ENCODE measurements around the gene SHBG. TPM values are rescaled to one million over a fixed set of nuclear protein-coding genes. Genes with fewer than 3 reads are reported as not detected.
A peak's percentile ranks its signal among the peaks of the same experiment; 100 is the strongest.

The SHBG gene
- polyA plus RNA-seq, 1 donor (not counting 4 experiments of a cell fraction or from before 2014, with no cell fraction given), result 0.14 TPM

DNA sequence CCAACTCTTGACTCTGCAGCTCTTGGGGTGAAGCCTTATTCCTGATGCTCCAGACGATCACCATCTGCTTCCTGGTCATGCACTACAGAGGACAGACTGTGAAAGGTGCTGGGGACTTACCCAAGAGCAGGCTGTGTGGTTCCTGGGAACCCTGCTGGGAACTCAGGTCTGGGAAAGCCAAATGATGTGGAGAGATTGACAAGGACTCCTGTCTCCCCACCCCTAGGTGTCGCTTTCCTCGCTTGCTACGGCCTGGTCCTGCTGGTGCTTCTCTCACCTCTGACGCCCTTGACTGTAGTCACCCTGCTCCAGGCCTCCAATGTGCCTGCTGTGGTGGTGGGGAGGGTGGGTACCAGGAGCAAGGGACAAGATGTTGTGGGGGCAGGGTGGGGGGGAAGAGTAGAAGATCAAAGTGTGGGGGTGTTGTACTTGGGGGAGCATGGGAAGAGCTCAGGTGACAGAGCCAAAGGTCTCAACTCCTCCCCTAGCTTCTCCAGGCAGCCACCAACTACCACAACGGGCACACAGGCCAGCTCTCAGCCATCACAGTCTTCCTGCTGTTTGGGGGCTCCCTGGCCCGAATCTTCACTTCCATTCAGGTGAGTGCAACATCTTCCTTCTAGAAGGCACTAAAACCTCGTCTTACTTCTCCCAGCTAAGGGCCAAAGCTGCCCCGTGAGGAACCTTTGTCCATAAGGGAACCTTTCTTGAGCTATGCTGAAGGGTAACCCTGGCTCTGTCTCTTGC lies 43.1 kb upstream of the SHBG start:
- Histone ChIP-seq H3K4me1 (ENCODE audit: control insufficient read depth, extremely low read depth, insufficient read depth, low read length) (peaks cover 43% of the 10 kb centered on the region), H3K36me3 (ENCODE audit: control insufficient read depth in 2 of 2, extremely low read depth in 1 of 2, insufficient read depth in 2 of 2, low read length in 2 of 2) (peaks cover 20 to 27% of the 10 kb centered on the region in 2 experiments), H3K27me3 (ENCODE audit: control insufficient read depth, extremely low read depth, insufficient read depth, low read length) (no peaks in the 10 kb centered on the region), H3K4me2 (ENCODE audit: control insufficient read depth, extremely low read depth, insufficient read depth, low read depth, low read length) (peak overlapping the region; percentile 97), H2AFZ (ENCODE audit: control insufficient read depth, low read length) (no peak overlapping the region), H4K20me1 (ENCODE audit: control insufficient read depth, extremely low read depth, insufficient read depth, low read length) (no peaks in the 10 kb centered on the region), H3K27ac (ENCODE audit: control insufficient read depth, insufficient read depth, low read length) (peak overlapping the region; percentile 99), H3K9me1 (ENCODE audit: control insufficient read depth, extremely low read depth, insufficient read depth, low read length) (no peaks in the 10 kb centered on the region), H3K9me3 (ENCODE audit: control insufficient read depth, low read depth, low read length) (no peaks in the 10 kb centered on the region), H3K79me2 (ENCODE audit: control insufficient read depth, insufficient read depth, low read length) (peaks cover 49% of the 10 kb centered on the region), H3K9ac (ENCODE audit: control insufficient read depth, extremely low read depth, insufficient read depth, low read length) (peak overlapping the region; percentile 91), H3K4me3 (ENCODE audit: control insufficient read depth in 2 of 3, extremely low read depth in 1 of 3, insufficient read depth in 2 of 3, low read depth in 1 of 3, low read length in 3 of 3) (peak overlapping the region; percentile 78 to 98 (median 92))
- TF ChIP-seq EZH2 (IDR thresholded peaks at IDR 0.05; ENCODE audit: low read length) (no peak), CTCF (optimal IDR thresholded peaks at IDR 0.05 in 1 of 3, IDR thresholded peaks at IDR 0.05 in 1 of 3, conservative IDR thresholded peaks at IDR 0.05 in 1 of 3; ENCODE audit: extremely low read depth in 1 of 3, insufficient read depth in 2 of 3, low read length in 3 of 3) (peak; percentile 84 to 91 (median 89))
- dilution Hi-C loops (cut with MboI; ENCODE audit: extremely low pct_ligation_motif_present, low sequenced_read_pairs), result no loop called here
- FAIRE-seq (peak; percentile 81), DNase-seq (ENCODE audit: low read depth, low spot score) (no peak)

DNA sequence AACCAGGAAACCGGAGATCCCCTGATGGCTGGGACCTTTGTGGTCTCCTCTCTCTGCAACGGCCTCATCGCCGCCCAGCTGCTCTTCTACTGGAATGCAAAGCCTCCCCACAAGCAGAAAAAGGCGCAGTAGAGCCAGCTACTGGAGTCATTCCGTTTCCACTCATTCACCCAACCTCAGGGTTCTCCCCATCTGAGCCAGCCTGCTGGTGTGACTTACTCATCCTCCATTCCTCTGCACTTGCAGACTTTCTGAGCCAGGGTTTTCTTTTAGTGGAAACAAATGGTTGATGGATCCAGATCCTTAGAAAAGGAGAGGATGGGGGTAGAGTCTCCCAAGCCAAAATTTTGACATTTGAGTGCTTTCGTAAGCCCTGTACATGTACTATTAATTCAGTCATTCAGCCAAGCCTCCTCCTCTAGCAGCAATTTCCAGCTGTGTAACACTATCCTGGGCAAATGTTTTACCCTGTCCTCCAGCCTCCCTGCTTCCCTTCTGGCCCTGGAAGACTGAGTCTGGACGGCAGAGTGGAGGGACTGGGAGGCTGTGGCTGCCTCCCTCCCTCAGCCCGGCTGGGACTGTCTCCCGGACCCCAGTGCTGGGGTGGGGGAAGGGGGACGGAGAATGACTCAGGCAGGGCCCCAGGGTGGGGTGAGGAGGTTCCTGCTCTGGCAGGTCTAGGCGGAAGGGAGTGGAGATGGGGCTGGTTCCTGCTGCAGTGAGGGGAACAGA lies 42.3 kb upstream of the SHBG start:
- DNase-seq (ENCODE audit: low read depth, low spot score) (no peak), FAIRE-seq (peak; percentile 87)
- Histone ChIP-seq H3K79me2 (ENCODE audit: control insufficient read depth, insufficient read depth, low read length) (peaks cover 45% of the 10 kb centered on the region), H3K9ac (ENCODE audit: control insufficient read depth, extremely low read depth, insufficient read depth, low read length) (peak overlapping the region; percentile 91), H3K9me1 (ENCODE audit: control insufficient read depth, extremely low read depth, insufficient read depth, low read length) (no peaks in the 10 kb centered on the region), H3K9me3 (ENCODE audit: control insufficient read depth, low read depth, low read length) (no peaks in the 10 kb centered on the region), H3K4me1 (ENCODE audit: control insufficient read depth, extremely low read depth, insufficient read depth, low read length) (peaks cover 43% of the 10 kb centered on the region), H3K36me3 (ENCODE audit: control insufficient read depth in 2 of 2, extremely low read depth in 1 of 2, insufficient read depth in 2 of 2, low read length in 2 of 2) (peaks cover 21 to 33% of the 10 kb centered on the region in 2 experiments), H2AFZ (ENCODE audit: control insufficient read depth, low read length) (no peak overlapping the region), H3K4me2 (ENCODE audit: control insufficient read depth, extremely low read depth, insufficient read depth, low read depth, low read length) (peak overlapping the region; percentile 97), H3K4me3 (ENCODE audit: control insufficient read depth in 2 of 3, extremely low read depth in 1 of 3, insufficient read depth in 2 of 3, low read depth in 1 of 3, low read length in 3 of 3) (peak overlapping the region; percentile 78 to 98 (median 92)), H3K27me3 (ENCODE audit: control insufficient read depth, extremely low read depth, insufficient read depth, low read length) (no peaks in the 10 kb centered on the region), H4K20me1 (ENCODE audit: control insufficient read depth, extremely low read depth, insufficient read depth, low read length) (no peaks in the 10 kb centered on the region), H3K27ac (ENCODE audit: control insufficient read depth, insufficient read depth, low read length) (peak overlapping the region; percentile 99)
- dilution Hi-C loops (cut with MboI; ENCODE audit: extremely low pct_ligation_motif_present, low sequenced_read_pairs), result no loop called here
- TF ChIP-seq CTCF (optimal IDR thresholded peaks at IDR 0.05 in 1 of 3, IDR thresholded peaks at IDR 0.05 in 1 of 3, conservative IDR thresholded peaks at IDR 0.05 in 1 of 3; ENCODE audit: extremely low read depth in 1 of 3, insufficient read depth in 2 of 3, low read length in 3 of 3) (peak in 1 of 3 experiments; percentile 26), EZH2 (IDR thresholded peaks at IDR 0.05; ENCODE audit: low read length) (no peak)
